NCI-H82 treated with DMSO at 0.1 percent for 48 hours (cell line): ENCODE data around the gene SLC30A3.
A peak's percentile ranks its signal among the peaks of the same experiment; 100 is the strongest.
"Not testable (repeated sequence)": the region's sequence is repeated elsewhere in the genome, so short reads cannot be mapped to it uniquely, and the experiment has no call there.

Source experiments
- DNase-seq: peaks from one replicate; lab custom pipeline; 2025; ENCODE audit not compliant: unreplicated experiment; lab: John Stamatoyannopoulos, UW

The SLC30A3 gene

GRCh38 chr2:27262379-27263286 lies at the start of gene SLC30A3:
TSS of gene SLC30A3 (minus strand) at chr2:27263047. CDS start at chr2:27262906, 141 bp downstream.
- DNase-seq: no peak

GRCh38 chr2:27312152-27312551 lies 49.3 kb upstream of the SLC30A3 start:
- no peak for DNase-seq

DNA sequence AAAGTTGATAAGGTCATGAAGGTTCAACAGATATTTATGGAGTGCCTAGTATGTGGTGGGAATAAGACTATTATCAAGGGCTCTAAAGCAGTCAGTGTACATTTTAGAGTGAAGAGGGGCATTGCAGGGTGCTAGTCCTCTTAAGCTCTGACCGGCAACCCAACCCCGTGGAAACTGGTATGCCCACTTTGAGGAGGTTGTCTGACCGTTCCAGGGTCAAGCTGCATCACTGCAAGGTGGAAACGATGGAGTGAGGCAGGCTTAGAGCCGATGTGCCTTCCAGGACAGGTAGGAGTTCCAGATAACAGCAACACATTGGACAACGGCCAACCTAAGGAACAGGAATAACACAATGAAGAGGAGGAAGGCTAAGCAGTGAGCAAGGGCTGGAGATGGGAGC lies 46.8 kb upstream of the SLC30A3 start:
- DNase-seq: no peak

DNA sequence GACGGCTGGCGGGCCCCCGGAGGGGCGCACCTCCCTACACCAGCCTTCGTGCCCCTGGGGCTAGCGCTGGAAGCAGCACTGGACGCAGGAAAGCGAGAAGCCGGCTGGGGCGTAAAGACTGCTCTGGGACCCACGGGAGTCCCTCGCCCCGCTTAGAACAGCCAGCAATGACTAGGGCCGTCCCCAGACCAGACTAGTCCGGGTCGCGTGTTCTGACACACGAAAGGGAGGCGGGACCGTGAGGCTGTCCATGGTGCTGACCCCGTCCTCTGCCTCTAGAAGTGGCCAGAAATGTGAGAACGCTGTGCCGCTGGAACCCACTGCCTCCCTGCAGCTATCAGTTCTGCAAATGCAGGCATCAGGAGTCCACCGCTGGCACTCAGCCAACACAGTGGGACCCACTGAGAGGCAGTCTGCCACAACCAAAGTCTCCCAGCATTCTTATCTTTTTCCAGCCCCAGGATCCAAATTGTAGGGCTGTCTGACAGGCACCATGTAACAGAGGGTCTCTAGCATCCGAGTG lies 45.6 kb upstream of the SLC30A3 start, which contains the start of gene UCN:
UCN (minus strand) TSS at position 87 of the 523 bp plus-strand sequence. CDS start 550 bp downstream, outside the sequence.
- no peak for DNase-seq

DNA sequence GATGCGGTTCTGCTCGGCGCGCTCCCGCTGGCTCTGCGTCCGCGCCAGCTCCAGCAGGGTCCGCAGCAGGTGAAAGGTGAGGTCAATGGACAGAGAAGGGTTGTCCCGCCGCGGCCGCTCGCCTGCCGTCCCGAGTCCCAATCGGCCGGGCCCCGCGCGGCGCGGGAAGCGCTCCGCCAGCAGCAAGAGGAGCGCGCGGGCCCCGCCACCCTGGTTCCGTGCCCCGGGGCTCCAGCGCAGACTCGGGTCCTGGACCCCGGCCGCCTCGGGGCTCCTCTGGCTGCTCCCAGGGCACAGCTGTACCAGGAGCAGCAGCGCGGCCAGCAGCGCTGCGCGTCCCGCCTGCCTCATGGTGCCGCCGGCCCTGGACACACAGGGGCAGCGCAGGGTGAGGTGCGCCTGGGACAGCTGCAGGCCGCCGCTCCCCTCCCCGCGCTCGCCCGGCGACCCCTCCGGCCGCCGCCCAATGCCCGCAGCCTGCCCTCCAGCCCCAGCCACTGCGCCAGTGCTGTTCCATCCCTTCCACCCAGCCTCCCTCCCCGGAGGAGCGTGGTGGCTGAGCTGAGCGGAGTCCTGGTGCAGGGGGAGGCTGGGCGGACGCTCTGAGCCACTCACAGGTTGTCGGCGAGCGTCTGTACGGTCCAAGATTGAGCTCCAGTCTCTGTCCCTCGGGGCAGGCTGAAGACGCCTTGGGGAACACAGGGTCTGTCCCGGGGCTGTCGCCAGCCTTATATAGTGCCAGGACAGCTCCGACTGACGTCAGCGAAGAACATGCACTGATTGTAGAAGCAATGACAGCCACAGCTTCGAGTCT lies 44.9 kb upstream of the SLC30A3 start:
- DNase-seq: no peak

DNA sequence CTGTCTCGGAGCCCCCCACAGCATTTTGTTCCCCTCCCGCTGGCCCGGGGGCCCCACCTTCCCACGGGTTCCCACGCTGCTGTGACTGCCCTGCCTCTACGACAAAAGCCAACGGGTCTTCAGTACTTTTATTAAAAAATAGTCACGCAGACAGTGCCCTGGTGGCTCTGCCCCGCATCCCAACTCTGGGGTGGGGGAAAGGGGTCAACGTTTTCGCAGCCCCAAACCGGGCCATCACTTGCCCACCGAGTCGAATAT lies 44.4 kb upstream of the SLC30A3 start:
- no peak for DNase-seq

GRCh38 chr2:27306573-27307286 lies 43.9 kb upstream of the SLC30A3 start:
- DNase-seq: no peak

DNA sequence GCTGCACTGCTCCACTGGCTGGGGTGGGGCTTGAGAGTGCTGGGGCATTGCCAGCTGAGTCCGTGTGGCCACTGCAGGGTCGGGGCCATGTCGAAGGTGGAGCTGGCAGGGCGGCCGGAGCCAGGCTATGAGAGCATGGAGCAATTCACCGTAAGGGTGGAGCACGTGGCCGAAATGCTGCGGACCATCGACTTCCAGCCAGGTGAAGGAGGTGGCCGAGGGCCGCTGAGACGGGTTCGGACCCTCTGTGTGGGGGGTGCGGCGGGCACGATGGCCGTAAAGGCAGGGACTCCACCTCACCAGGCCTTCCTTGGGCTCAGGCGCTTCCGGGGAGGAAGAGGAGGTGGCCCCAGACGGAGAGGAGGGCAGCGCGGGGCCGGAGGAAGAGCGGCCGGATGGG lies 43.3 kb upstream of the SLC30A3 start:
- DNase-seq: no peak

GRCh38 chr2:27305516-27305915 lies 42.7 kb upstream of the SLC30A3 start:
- DNase-seq: no peak

- DNase-seq: no peak
Measured at GRCh38 chr2:27304488-27305240, 41.8 kb upstream of the SLC30A3 start.

GRCh38 chr2:27303093-27304025 lies 40.5 kb upstream of the SLC30A3 start:
- DNase-seq: peak; percentile 62

DNA sequence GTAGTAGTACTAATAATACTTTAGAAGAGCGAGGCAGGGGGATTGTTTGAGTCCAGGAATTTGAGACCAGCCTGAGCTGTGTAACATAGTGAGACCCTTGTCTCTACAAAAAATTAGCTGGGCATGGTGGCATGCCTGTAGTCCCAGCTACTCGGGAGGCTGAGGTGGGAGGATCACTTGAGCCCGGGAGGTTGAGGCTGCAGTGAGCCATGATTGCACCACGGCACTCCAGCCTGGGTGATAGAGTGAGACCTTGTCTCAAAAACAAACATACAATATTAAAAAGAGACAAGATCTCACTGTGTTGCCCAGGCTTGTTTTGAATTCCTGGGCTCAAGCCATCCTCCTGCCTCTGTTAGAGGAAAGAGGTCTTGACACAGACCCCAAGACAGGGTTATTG lies 37.8 kb upstream of the SLC30A3 start:
- not testable (repeated sequence) for DNase-seq

GRCh38 chr2:27298391-27299080 lies 35.7 kb upstream of the SLC30A3 start:
- DNase-seq: no peak

GRCh38 chr2:27297195-27297594 lies 34.3 kb upstream of the SLC30A3 start:
- no peak for DNase-seq

GRCh38 chr2:27296481-27296880 lies 33.6 kb upstream of the SLC30A3 start:
- DNase-seq: no peak

DNA sequence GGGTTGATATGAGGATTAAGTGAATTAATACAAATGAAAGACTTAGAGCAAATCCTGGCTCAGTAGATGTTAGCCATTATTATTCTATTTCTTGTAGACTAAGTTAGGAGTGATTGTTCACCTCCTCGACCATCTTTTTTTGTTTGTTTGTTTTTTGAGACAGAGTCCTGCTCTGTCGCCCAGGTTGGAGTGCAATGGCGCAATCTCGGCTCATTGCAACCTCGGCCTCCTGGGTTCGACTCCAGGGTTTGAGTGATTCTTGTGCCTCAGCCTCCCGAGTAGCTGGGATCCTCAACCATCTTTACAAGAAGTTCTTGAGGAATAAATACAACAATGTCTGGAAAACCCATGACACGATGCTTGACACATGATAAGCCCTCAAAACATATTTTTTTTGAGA lies 32.1 kb upstream of the SLC30A3 start:
- no peak for DNase-seq

GRCh38 chr2:27291865-27292264 lies 29.0 kb upstream of the SLC30A3 start:
- DNase-seq: no peak

GRCh38 chr2:27290549-27290948 lies 27.7 kb upstream of the SLC30A3 start:
- no peak for DNase-seq

- DNase-seq: no peak
Measured at GRCh38 chr2:27288610-27289009, 25.8 kb upstream of the SLC30A3 start.
